Caco-2 (cell line): ENCODE data around the gene STK26. TPM values are rescaled to one million over a fixed set of nuclear protein-coding genes. Genes with fewer than 3 reads are reported as not detected.
"Not testable (repeated sequence)": the region's sequence is repeated elsewhere in the genome, so short reads cannot be mapped to it uniquely, and the experiment has no call there.

Experiments used
- BruUV-seq: library from RNA; stranded (reverse); fragments of 400-500 nt; replicated peaks from 2 replicates; lab custom pipeline; 2021; lab: Mats Ljungman, UMichigan
- CTCF ChIA-PET: fragments of 300-600 bp; sonication (Branson Sonifier 250); formaldehyde crosslinking; loops from one replicate; lab custom pipeline; 2022; ENCODE audit warnings: antibody characterized with exemption; lab: Charles Lee
- POLR2A ChIA-PET: fragments of 300-600 bp; sonication (Branson Sonifier 250); formaldehyde crosslinking; loops from one replicate; lab custom pipeline; 2022; ENCODE audit warnings: antibody characterized with exemption; lab: Charles Lee
- DNase-seq, 2 experiments: peaks; one replicate each; pipeline versions ENCODE4 v3.0.0 to v3.0.0-alpha.2; 2020 to 2022
- H3K27me3 ChIP-seq: replicated peaks from 2 replicates; pipeline ENCODE4 v1.6.0; 2011; ENCODE audit warnings: low read length; ENCODE audit not compliant: control insufficient read depth, insufficient read depth
- H3K36me3 ChIP-seq: 2 replicates; pipeline ENCODE4 v1.5.1; 2011; ENCODE audit warnings: low read length; ENCODE audit not compliant: control insufficient read depth, insufficient read depth
- H3K4me1 ChIP-seq: fragments of 250-450 bp; sonication (Bioruptor Pico); 2 replicates; pipeline ENCODE4 v1.5.1; 2020; ENCODE audit warnings: mild to moderate bottlenecking
- H3K4me3 ChIP-seq: 2 replicates; pipeline ENCODE4 v1.5.1; 2011; ENCODE audit warnings: low read depth, mild to moderate bottlenecking, control low read depth, low read length
- H3K9me3 ChIP-seq: fragments of 250-450 bp; sonication (Bioruptor Pico); 2 replicates; pipeline ENCODE4 v1.5.1; 2020; ENCODE audit warnings: mild to moderate bottlenecking, moderate library complexity
- H3K27ac Mint-ChIP-seq: one replicate; pipeline ENCODE4 v1.8.0; 2022; ENCODE audit warnings: mixed read lengths; ENCODE audit not compliant: unreplicated experiment
- H3K27me3 Mint-ChIP-seq: one replicate; pipeline ENCODE4 v1.8.0; 2022; ENCODE audit warnings: mixed read lengths; ENCODE audit not compliant: insufficient read depth, unreplicated experiment
- H3K36me3 Mint-ChIP-seq: one replicate; pipeline ENCODE4 v1.8.0; 2022; ENCODE audit warnings: mild to moderate bottlenecking, mixed read lengths; ENCODE audit not compliant: insufficient read depth, unreplicated experiment
- H3K4me1 Mint-ChIP-seq: one replicate; pipeline ENCODE4 v1.8.0; 2022; ENCODE audit warnings: low read depth, mixed read lengths; ENCODE audit not compliant: unreplicated experiment
- H3K4me3 Mint-ChIP-seq: one replicate; pipeline ENCODE4 v1.8.0; 2022; ENCODE audit warnings: mild to moderate bottlenecking, moderate library complexity, mixed read lengths; ENCODE audit not compliant: unreplicated experiment
- H3K9me3 Mint-ChIP-seq: one replicate; pipeline ENCODE4 v1.8.0; 2022; ENCODE audit warnings: mixed read lengths; ENCODE audit not compliant: unreplicated experiment
- CTCF ChIP-seq, 2 experiments: fragments of 200-600 bp in 1 of 2; IDR thresholded peaks; 1 replicate in 1 of 2; 2 replicates in 1 of 2; pipeline versions ENCODE4 v1.5.1 to v1.8.0; 2011 to 2022; ENCODE audit warnings: antibody characterized with exemption in 1 of 2, control low read depth in 1 of 2, inconsistent platforms in 1 of 2, low read depth in 1 of 2, low read length in 1 of 2, mild to moderate bottlenecking in 1 of 2, moderate library complexity in 1 of 2; ENCODE audit not compliant: insufficient read depth in 1 of 2, severe bottlenecking in 1 of 2, unreplicated experiment in 1 of 2
- intact Hi-C: fragments of 100-400 bp; cut with micrococcal nuclease; formaldehyde crosslinking; loops from one replicate; pipeline ENCODE4 v1.10.0; 2022; ENCODE audit not compliant: unreplicated experiment
- total RNA-seq: library from RNA; stranded (reverse); gene quantifications from 2 replicates; pipeline ENCODE4 v1.2.3, GENCODE V29; 2022

STK26 gene
- total RNA-seq, 1 experiment from 2014 or later, result 37.1 TPM

GRCh38 chrX:132046533-132046932 lies 23.4 kb downstream of the STK26 start:
- intact Hi-C loops, result no loop called here
- H3K4me1 Mint-ChIP-seq, result no peaks in the 10 kb centered on the region
- Histone ChIP-seq H3K27me3 (no peaks in the 10 kb centered on the region), H3K36me3 (no peaks in the 10 kb centered on the region), H3K4me1 (no peaks in the 10 kb centered on the region), H3K4me3 (no peak overlapping the region), H3K9me3 (no peaks in the 10 kb centered on the region)
- H3K4me3 Mint-ChIP-seq, result no peak overlapping the region
- CTCF ChIA-PET, result no interaction called here
- no peak for DNase-seq
- no TSS peak for BruUV-seq
- no peaks in the 10 kb centered on the region for H3K36me3 Mint-ChIP-seq
- TF ChIP-seq CTCF (IDR thresholded peaks at IDR 0.05; ENCODE audit: insufficient read depth in 1 of 2, low read depth in 1 of 2, low read length in 1 of 2, severe bottlenecking in 1 of 2, unreplicated experiment in 1 of 2), result no peak
- H3K9me3 Mint-ChIP-seq, result no peaks in the 10 kb centered on the region
- POLR2A ChIA-PET, result no interaction called here
- H3K27me3 Mint-ChIP-seq, result no peaks in the 10 kb centered on the region
- H3K27ac Mint-ChIP-seq, result no peak overlapping the region

GRCh38 chrX:132051778-132052177 lies 28.7 kb downstream of the STK26 start:
- H3K9me3 ChIP-seq, H3K4me3 ChIP-seq, CTCF ChIA-PET, H3K4me1 ChIP-seq, DNase-seq, H3K27ac Mint-ChIP-seq, H3K36me3 ChIP-seq, H3K36me3 Mint-ChIP-seq, intact Hi-C loops, POLR2A ChIA-PET, H3K9me3 Mint-ChIP-seq, H3K4me1 Mint-ChIP-seq, H3K4me3 Mint-ChIP-seq, BruUV-seq, H3K27me3 Mint-ChIP-seq, H3K27me3 ChIP-seq: not testable (repeated sequence)

GRCh38 chrX:132058050-132058449 lies 34.9 kb downstream of the STK26 start:
- H3K36me3 Mint-ChIP-seq, result no peaks in the 10 kb centered on the region
- H3K4me1 ChIP-seq, result no peaks in the 10 kb centered on the region
- no peaks in the 10 kb centered on the region for H3K9me3 Mint-ChIP-seq
- H3K27ac Mint-ChIP-seq, result no peak overlapping the region
- ChIA-PET POLR2A (no interaction called here), CTCF (no interaction called here)
- no peaks in the 10 kb centered on the region for H3K27me3 Mint-ChIP-seq
- no peaks in the 10 kb centered on the region for H3K27me3 ChIP-seq
- TF ChIP-seq CTCF (IDR thresholded peaks at IDR 0.05; ENCODE audit: insufficient read depth in 1 of 2, low read depth in 1 of 2, low read length in 1 of 2, severe bottlenecking in 1 of 2, unreplicated experiment in 1 of 2), result no peak
- intact Hi-C loops, result no loop called here
- no peak overlapping the region for H3K4me3 Mint-ChIP-seq
- no TSS peak for BruUV-seq
- H3K36me3 ChIP-seq, result no peaks in the 10 kb centered on the region
- H3K9me3 ChIP-seq, result no peaks in the 10 kb centered on the region
- DNase-seq, result no peak
- no peaks in the 10 kb centered on the region for H3K4me1 Mint-ChIP-seq
- no peak overlapping the region for H3K4me3 ChIP-seq

- Histone ChIP-seq H3K27me3 (no peaks in the 10 kb centered on the region), H3K36me3 (no peaks in the 10 kb centered on the region), H3K4me1 (no peaks in the 10 kb centered on the region), H3K9me3 (no peaks in the 10 kb centered on the region), H3K4me3 (no peak overlapping the region)
- DNase-seq, result no peak
- intact Hi-C loops, result no loop called here
- Mint-ChIP-seq H3K4me1 (no peaks in the 10 kb centered on the region), H3K9me3 (no peaks in the 10 kb centered on the region), H3K36me3 (no peaks in the 10 kb centered on the region), H3K27me3 (no peaks in the 10 kb centered on the region), H3K27ac (no peak overlapping the region), H3K4me3 (no peak overlapping the region)
- ChIA-PET CTCF (no interaction called here), POLR2A (no interaction called here)
- BruUV-seq, result no TSS peak
- no peak for TF ChIP-seq CTCF (IDR thresholded peaks at IDR 0.05; ENCODE audit: insufficient read depth in 1 of 2, low read depth in 1 of 2, low read length in 1 of 2, severe bottlenecking in 1 of 2, unreplicated experiment in 1 of 2)
These were observed 35.9 kb downstream of the STK26 start for GRCh38 chrX:132058975-132059374.
